RWPE2 (cell line): ENCODE data around the gene CFAP77.

Source experiments
- ATAC-seq: fragments of 200-7000 bp; cut with Tn5 transposase; 3 replicates; pipeline ENCODE4 v1.9.1; 2021; ENCODE audit warnings: low read depth
- DNase-seq: peaks from one replicate; pipeline ENCODE4 v3.0.0-alpha.2; 2020; ENCODE audit warnings: low spot score
- H3K27ac ChIP-seq: fragments of 450-650 bp; 2 replicates; pipeline ENCODE4 v1.5.1; 2017; ENCODE audit warnings: mild to moderate bottlenecking; ENCODE audit not compliant: poor library complexity, severe bottlenecking
- H3K27me3 ChIP-seq: fragments of 250-450 bp; sonication (Bioruptor Pico); 2 replicates; pipeline ENCODE4 v1.5.1; 2021; ENCODE audit warnings: mild to moderate bottlenecking, moderate library complexity; ENCODE audit not compliant: insufficient read depth, poor library complexity, severe bottlenecking
- H3K36me3 ChIP-seq: fragments of 250-450 bp; sonication (Bioruptor Pico); 2 replicates; pipeline ENCODE4 v1.5.1; 2020; ENCODE audit warnings: low read depth, mild to moderate bottlenecking, moderate library complexity
- H3K4me1 ChIP-seq: fragments of 250-450 bp; sonication (Bioruptor Pico); 2 replicates; pipeline ENCODE4 v1.5.1; 2021; ENCODE audit warnings: mild to moderate bottlenecking, moderate library complexity; ENCODE audit not compliant: insufficient read depth, poor library complexity, severe bottlenecking
- H3K4me3 ChIP-seq: fragments of 250-450 bp; sonication (Bioruptor Pico); 2 replicates; pipeline ENCODE4 v1.5.1; 2021; ENCODE audit warnings: mild to moderate bottlenecking, moderate library complexity; ENCODE audit not compliant: severe bottlenecking
- H3K9me3 ChIP-seq: fragments of 250-450 bp; sonication (Bioruptor Pico); 2 replicates; pipeline ENCODE4 v1.5.1; 2021; ENCODE audit warnings: mild to moderate bottlenecking, moderate library complexity; ENCODE audit not compliant: severe bottlenecking
- CTCF ChIP-seq: fragments of 450-650 bp; IDR thresholded peaks from one replicate; pipeline ENCODE4 v1.5.1; 2017; ENCODE audit warnings: mild to moderate bottlenecking, moderate library complexity; ENCODE audit not compliant: poor library complexity, severe bottlenecking

Gene CFAP77

GRCh38 chr9:132430998-132431397, 21.0 kb downstream of the CFAP77 start:
- ATAC-seq (no peak), DNase-seq (no peak)
- Histone ChIP-seq H3K4me1 (no peaks in the 10 kb centered on the region), H3K27ac (no peak overlapping the region), H3K4me3 (no peak overlapping the region), H3K9me3 (peaks cover 3% of the 10 kb centered on the region), H3K27me3 (peaks cover 43% of the 10 kb centered on the region), H3K36me3 (no peaks in the 10 kb centered on the region)
- TF ChIP-seq CTCF, result no peak

- no peak overlapping the region for H3K4me3 ChIP-seq
- DNase-seq (no peak), ATAC-seq (no peak)
- H3K36me3 ChIP-seq, result no peaks in the 10 kb centered on the region
- peaks cover 3% of the 10 kb centered on the region for H3K9me3 ChIP-seq
- TF ChIP-seq CTCF, result no peak
- H3K27me3 ChIP-seq, result peaks cover 30% of the 10 kb centered on the region
- no peak overlapping the region for H3K27ac ChIP-seq
- H3K4me1 ChIP-seq, result no peaks in the 10 kb centered on the region
Measured at GRCh38 chr9:132434881-132435280, 24.9 kb downstream of the CFAP77 start.

GRCh38 chr9:132439153-132439552, 29.1 kb downstream of the CFAP77 start:
- no peak for TF ChIP-seq CTCF
- no peak overlapping the region for H3K27ac ChIP-seq
- H3K9me3 ChIP-seq, result no peaks in the 10 kb centered on the region
- H3K4me3 ChIP-seq, result no peak overlapping the region
- no peaks in the 10 kb centered on the region for H3K36me3 ChIP-seq
- no peak for DNase-seq
- H3K4me1 ChIP-seq, result no peaks in the 10 kb centered on the region
- peak; percentile 49; the same call in 1 of the 3 replicates for ATAC-seq
- peaks cover 20% of the 10 kb centered on the region for H3K27me3 ChIP-seq

GRCh38 chr9:132440735-132441134, 30.7 kb downstream of the CFAP77 start:
- H3K27me3 ChIP-seq, result peaks cover 13% of the 10 kb centered on the region
- no peak overlapping the region for H3K27ac ChIP-seq
- DNase-seq (no peak), ATAC-seq (no peak)
- no peaks in the 10 kb centered on the region for H3K9me3 ChIP-seq
- TF ChIP-seq CTCF, result no peak
- no peaks in the 10 kb centered on the region for H3K36me3 ChIP-seq
- H3K4me1 ChIP-seq, result no peaks in the 10 kb centered on the region
- no peak overlapping the region for H3K4me3 ChIP-seq

GRCh38 chr9:132441404-132441803, 31.4 kb downstream of the CFAP77 start:
- H3K36me3 ChIP-seq, result no peaks in the 10 kb centered on the region
- ATAC-seq (no peak), DNase-seq (no peak)
- TF ChIP-seq CTCF, result no peak
- no peak overlapping the region for H3K4me3 ChIP-seq
- no peaks in the 10 kb centered on the region for H3K9me3 ChIP-seq
- peaks cover 13% of the 10 kb centered on the region for H3K27me3 ChIP-seq
- no peaks in the 10 kb centered on the region for H3K4me1 ChIP-seq
- no peak overlapping the region for H3K27ac ChIP-seq
